NT2/D1 (cell line): ENCODE measurements around the gene EPB41L3.

Experiments used
- SUZ12 ChIP-seq: IDR thresholded peaks from 2 replicates; pipeline ENCODE4 v1.6.1; 2011; ENCODE audit not compliant: insufficient read length, insufficient read depth; ENCODE audit errors: extremely low read depth
- ZNF274 ChIP-seq: IDR thresholded peaks from 2 replicates; pipeline ENCODE4 v1.6.1; 2011; ENCODE audit warnings: mild to moderate bottlenecking, low read depth, low read length

GRCh38 chr18:5393779-5394178 lies 150.0 kb downstream of the EPB41L3 start:
- TF ChIP-seq ZNF274 (no peak), SUZ12 (no peak)
